ENCODE data around the gene ENAM.
A peak's percentile ranks its signal among the peaks of the same experiment; 100 is the strongest.
"Not testable (repeated sequence)": the region's sequence is repeated elsewhere in the genome, so short reads cannot be mapped to it uniquely, and the experiment has no call there.

Gene ENAM

DNA sequence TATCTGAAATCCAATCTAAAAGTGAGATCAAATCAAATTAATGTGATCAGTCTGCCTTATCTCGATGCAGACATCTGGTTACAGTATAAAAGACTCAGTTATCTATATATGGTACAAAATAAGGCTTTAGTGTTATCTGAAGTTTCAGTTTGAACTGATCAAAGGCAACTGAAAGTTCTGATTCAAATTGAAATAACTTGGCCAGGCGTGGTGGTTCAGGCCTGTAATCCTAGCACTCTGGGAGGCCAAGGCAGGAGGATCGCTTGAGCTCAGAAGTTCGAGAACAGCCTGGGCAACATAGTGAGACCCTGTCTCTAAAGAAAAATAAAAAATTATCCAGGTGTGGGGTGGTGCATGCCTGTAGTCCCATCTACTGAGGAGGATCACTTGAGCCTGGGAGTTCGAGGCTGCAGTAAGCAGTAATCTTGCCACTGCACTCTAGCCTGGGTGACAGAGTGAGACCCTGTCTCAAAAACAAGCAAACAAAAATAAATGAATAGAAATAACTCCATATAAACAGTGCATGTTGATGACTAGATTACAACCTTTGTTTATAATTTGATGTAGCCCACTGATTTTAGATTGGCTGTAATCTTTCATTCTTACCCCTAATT lies 32.9 kb downstream of the ENAM start:
- H3K4me1 ChIP-seq (ENCODE audit: control insufficient read depth, insufficient read depth, low read length); H3K4me2 ChIP-seq (ENCODE audit: low read length); H3K9me3 ChIP-seq (replicated peaks; ENCODE audit: low read length); H3K36me3 ChIP-seq (ENCODE audit: insufficient read depth, low read length); H3K9ac ChIP-seq (ENCODE audit: low read depth, low read length); H3K27me3 ChIP-seq (ENCODE audit: control insufficient read depth, insufficient read depth, low read length); H3K4me3 ChIP-seq (ENCODE audit: low read length): not testable (repeated sequence)

DNA sequence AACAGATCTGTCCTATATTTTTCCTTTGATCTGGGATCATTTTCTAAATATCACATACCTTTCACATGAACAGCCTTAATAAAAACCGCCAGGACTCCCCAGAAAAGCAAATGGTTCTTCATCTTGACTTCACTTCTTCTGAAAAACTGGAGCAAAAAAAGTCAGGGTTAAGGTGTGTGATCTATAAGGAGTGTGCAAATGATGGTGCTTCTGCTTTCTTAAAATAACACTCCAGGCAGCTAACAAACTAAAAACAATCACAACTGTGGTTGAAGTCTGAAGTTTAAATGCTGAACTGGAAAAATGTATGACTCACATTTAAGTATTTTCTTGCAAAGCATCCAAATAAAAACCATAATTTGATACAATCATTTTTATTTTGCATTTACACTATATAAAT lies 37.8 kb downstream of the ENAM start, which contains the start of gene JCHAIN:
JCHAIN (minus strand) TSS at position 140 of the 400 bp plus-strand sequence; CDS start at position 122, 18 bp downstream.
- Histone ChIP-seq H3K27me3 (ENCODE audit: control insufficient read depth, insufficient read depth, low read length) (no peaks in the 10 kb centered on the region), H3K4me2 (ENCODE audit: low read length) (peak within 1 kb of the TSS; percentile 52), H3K36me3 (ENCODE audit: insufficient read depth, low read length) (no peaks in the 10 kb centered on the region), H3K4me3 (ENCODE audit: low read length) (no peak within 1 kb of the TSS), H3K9ac (ENCODE audit: low read depth, low read length) (no peak within 1 kb of the TSS), H3K4me1 (ENCODE audit: control insufficient read depth, insufficient read depth, low read length) (peaks cover 17% of the 10 kb centered on the region), H3K9me3 (replicated peaks; ENCODE audit: low read length) (no peaks in the 10 kb centered on the region)

DNA sequence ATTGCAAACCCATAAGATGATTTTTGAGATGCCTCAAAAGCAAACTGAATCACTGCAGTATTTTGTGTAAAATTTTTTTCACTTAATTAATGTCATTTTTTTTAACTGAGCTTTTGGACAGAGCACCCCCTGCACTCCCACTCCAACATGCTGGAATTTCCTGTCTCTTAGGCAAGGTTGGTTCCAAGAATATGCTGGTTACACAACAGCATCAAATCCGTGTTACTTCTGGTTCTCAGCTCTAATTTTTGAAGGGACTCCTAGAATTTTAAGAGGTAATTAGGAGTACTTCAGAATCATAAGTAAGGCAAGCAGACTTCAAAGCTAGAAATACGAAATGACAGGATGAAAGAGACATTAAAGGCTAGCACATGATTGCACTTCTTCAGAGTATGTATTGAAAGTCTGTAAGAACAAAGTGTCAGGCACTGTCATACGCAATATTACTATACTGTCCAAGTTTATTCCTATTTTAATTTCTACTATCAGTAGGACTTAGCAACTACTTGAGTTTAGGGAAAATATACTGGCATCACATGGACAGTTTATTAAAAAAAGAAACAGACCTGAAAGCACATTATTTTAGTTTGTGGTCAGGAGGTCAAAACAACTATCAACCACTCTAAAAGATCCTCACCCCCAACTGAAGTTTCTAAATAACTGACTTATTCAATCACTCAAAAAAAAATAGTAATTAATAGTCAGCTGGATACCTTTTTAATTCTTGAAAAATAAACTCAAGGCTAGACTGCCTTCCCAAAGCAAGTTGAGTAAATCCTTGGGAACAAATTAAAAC lies 39.4 kb downstream of the ENAM start:
- H3K4me1 ChIP-seq (ENCODE audit: control insufficient read depth, insufficient read depth, low read length), result peaks cover 17% of the 10 kb centered on the region
- H3K36me3 ChIP-seq (ENCODE audit: insufficient read depth, low read length), result no peaks in the 10 kb centered on the region
- no peak overlapping the region for H3K4me2 ChIP-seq (ENCODE audit: low read length)
- no peak overlapping the region for H3K9ac ChIP-seq (ENCODE audit: low read depth, low read length)
- H3K9me3 ChIP-seq (replicated peaks; ENCODE audit: low read length), result no peaks in the 10 kb centered on the region
- no peak overlapping the region for H3K4me3 ChIP-seq (ENCODE audit: low read length)
- no peaks in the 10 kb centered on the region for H3K27me3 ChIP-seq (ENCODE audit: control insufficient read depth, insufficient read depth, low read length)

DNA sequence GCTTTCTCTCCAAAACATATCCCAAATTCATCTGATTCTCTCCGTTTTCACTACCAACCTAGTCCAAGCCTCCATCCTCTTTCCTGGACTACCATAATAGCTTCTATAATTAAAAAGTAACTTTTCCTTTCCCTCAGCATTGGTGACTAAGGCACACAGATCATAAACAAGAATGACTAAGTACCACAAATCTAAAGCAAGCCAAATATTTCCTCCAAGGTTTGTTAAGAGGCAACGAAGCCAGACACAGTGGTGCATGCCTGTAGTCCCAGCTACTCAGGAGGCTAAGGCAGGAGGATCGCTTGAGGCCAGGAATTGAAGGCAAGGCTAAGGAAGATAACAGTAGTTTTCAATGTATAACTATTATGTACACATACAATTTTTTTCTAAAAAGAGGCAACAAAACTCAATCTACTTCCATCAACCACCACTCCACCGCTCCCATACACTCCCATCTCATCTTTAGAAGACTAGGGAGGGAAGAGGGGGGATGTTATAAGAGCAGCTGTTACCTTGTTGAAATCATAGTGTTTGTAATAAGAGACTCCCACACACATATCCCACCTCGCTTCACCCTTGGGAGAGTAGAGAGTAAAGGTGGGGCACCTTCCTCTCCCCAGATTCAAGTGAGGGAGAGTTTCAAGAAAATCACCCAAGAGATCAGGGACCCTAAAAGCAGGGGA lies 41.9 kb downstream of the ENAM start:
- H3K4me3 ChIP-seq (ENCODE audit: low read length), result no peak overlapping the region
- no peak overlapping the region for H3K9ac ChIP-seq (ENCODE audit: low read depth, low read length)
- peaks cover 3% of the 10 kb centered on the region for H3K27me3 ChIP-seq (ENCODE audit: control insufficient read depth, insufficient read depth, low read length)
- no peak overlapping the region for H3K4me2 ChIP-seq (ENCODE audit: low read length)
- peaks cover 17% of the 10 kb centered on the region for H3K4me1 ChIP-seq (ENCODE audit: control insufficient read depth, insufficient read depth, low read length)
- H3K9me3 ChIP-seq (replicated peaks; ENCODE audit: low read length), result no peaks in the 10 kb centered on the region
- no peaks in the 10 kb centered on the region for H3K36me3 ChIP-seq (ENCODE audit: insufficient read depth, low read length)

DNA sequence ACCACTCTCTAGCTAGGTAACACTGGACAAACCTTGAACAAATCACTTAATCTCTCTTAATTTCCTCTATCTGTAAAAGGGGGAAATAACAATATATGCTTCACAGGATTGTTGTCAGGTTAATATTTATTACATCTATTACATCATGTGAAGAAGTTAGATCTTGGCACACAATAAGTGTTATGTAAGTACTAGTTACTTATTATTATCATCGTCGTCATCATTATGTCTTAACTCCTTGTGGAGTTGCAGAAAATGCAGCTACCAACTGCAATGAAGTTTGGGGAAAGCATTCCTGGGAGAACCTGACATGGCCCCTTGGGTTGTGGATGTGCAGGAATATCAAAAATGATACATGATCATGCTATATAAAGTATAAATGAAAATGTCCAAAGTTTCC lies 42.5 kb downstream of the ENAM start:
- peaks cover 14% of the 10 kb centered on the region for H3K4me1 ChIP-seq (ENCODE audit: control insufficient read depth, insufficient read depth, low read length)
- H3K9me3 ChIP-seq (replicated peaks; ENCODE audit: low read length), result no peaks in the 10 kb centered on the region
- H3K36me3 ChIP-seq (ENCODE audit: insufficient read depth, low read length), result no peaks in the 10 kb centered on the region
- H3K4me2 ChIP-seq (ENCODE audit: low read length), result no peak overlapping the region
- no peak overlapping the region for H3K4me3 ChIP-seq (ENCODE audit: low read length)
- no peak overlapping the region for H3K9ac ChIP-seq (ENCODE audit: low read depth, low read length)
- peaks cover 3% of the 10 kb centered on the region for H3K27me3 ChIP-seq (ENCODE audit: control insufficient read depth, insufficient read depth, low read length)

DNA sequence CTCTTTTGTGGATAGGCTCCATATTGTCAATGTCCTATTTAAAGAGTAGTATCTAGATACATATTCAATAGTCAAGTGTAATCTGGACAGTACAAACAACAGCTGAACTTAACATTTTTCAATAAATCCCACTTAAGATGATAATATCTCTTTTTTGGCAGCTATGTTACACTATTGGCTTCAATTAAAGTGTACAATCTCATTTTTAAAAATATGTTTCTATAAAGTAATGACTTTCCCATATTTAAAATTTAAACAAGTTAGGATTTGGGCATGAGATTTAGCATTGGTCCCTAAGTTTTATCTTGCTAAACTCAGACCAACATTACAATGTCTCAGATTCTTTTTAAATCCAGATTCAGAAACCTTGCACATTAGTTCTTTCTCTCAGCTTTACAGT lies 45.6 kb downstream of the ENAM start:
- no peak overlapping the region for H3K4me2 ChIP-seq (ENCODE audit: low read length)
- no peak overlapping the region for H3K4me3 ChIP-seq (ENCODE audit: low read length)
- no peaks in the 10 kb centered on the region for H3K9me3 ChIP-seq (replicated peaks; ENCODE audit: low read length)
- H3K36me3 ChIP-seq (ENCODE audit: insufficient read depth, low read length), result no peaks in the 10 kb centered on the region
- peaks cover 9% of the 10 kb centered on the region for H3K4me1 ChIP-seq (ENCODE audit: control insufficient read depth, insufficient read depth, low read length)
- no peak overlapping the region for H3K9ac ChIP-seq (ENCODE audit: low read depth, low read length)
- H3K27me3 ChIP-seq (ENCODE audit: control insufficient read depth, insufficient read depth, low read length), result peaks cover 3% of the 10 kb centered on the region

DNA sequence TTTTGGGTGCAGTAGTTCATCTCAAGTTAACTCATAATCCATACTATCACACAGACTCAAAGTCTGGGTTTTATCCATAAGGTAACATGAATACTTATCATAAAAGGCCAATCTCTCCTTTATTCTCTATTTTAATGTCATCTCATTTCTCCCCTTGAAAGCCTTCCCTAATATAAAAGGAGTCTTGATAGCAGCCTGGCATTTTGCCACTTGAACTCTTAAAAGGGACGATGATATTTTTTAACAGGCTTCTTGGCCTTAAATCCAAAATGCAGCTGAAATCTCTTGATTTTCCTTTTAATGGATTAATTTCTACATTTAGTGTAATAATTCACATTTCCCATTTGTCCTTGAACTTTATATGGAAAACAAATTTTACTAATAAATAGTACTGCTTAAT lies 46.2 kb downstream of the ENAM start:
- Histone ChIP-seq H3K36me3 (ENCODE audit: insufficient read depth, low read length) (no peaks in the 10 kb centered on the region), H3K9ac (ENCODE audit: low read depth, low read length) (no peak overlapping the region), H3K9me3 (replicated peaks; ENCODE audit: low read length) (no peaks in the 10 kb centered on the region), H3K4me2 (ENCODE audit: low read length) (no peak overlapping the region), H3K27me3 (ENCODE audit: control insufficient read depth, insufficient read depth, low read length) (peaks cover 3% of the 10 kb centered on the region), H3K4me1 (ENCODE audit: control insufficient read depth, insufficient read depth, low read length) (peaks cover 9% of the 10 kb centered on the region), H3K4me3 (ENCODE audit: low read length) (no peak overlapping the region)

DNA sequence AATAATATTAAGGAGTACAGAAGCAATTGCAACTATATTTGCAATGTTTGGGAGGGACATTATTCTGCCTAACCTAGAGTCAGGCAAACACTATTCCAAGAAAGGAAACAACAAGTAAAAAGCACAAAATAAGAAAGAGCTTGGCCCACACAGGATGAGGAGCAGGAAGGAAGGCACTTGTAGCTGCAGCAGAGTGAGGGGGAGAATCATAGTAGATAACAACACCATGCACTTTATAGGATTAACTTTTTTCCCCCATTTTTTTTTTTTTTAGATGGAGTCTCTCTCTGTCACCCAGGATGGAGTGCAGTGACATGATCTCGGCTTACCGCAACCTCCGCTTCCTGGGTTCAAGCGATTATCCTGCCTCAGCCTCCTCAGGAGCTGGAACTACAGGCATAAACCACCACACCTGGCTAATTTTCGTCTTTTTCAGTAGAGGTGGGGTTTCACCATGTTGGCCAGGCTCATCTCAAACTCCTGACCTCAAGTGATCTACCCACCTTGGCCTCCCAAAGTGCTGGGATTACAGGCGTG lies 48.1 kb downstream of the ENAM start:
- Histone ChIP-seq H3K4me2 (ENCODE audit: low read length) (no peak overlapping the region), H3K4me3 (ENCODE audit: low read length) (no peak overlapping the region), H3K27me3 (ENCODE audit: control insufficient read depth, insufficient read depth, low read length) (peaks cover 3% of the 10 kb centered on the region), H3K9me3 (replicated peaks; ENCODE audit: low read length) (no peaks in the 10 kb centered on the region), H3K9ac (ENCODE audit: low read depth, low read length) (no peak overlapping the region), H3K36me3 (ENCODE audit: insufficient read depth, low read length) (no peaks in the 10 kb centered on the region), H3K4me1 (ENCODE audit: control insufficient read depth, insufficient read depth, low read length) (peaks cover 5% of the 10 kb centered on the region)

DNA sequence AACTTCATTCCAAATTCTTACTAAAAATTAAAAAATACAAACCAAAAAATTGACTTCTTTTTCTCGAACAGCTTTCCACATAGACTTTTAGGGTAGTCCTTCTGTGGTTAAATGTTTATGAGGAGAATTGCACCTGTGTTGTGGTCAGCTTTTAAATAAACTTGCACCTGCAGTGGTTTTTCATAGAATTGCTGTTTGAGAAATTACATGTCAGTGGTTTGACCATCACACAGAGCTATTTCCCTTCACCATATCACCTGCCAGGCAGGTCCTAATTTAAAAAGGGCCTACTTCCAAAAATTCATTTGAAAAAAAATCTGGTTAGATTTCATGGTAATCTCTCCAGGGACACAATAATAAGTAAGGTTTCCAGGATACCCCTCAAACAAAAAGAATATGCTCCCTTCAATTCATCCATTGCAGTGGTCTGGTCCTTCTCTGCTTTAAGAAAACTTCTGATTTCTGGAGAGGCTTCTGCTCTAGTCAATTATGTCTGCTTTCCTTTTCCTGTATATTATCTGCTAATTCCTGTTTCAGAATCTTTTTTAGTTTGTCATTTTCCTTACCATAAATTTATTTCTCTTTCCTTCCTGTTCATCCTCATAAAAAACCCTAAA lies 49.9 kb downstream of the ENAM start:
- Histone ChIP-seq H3K9ac (ENCODE audit: low read depth, low read length) (no peak overlapping the region), H3K36me3 (ENCODE audit: insufficient read depth, low read length) (no peaks in the 10 kb centered on the region), H3K9me3 (replicated peaks; ENCODE audit: low read length) (no peaks in the 10 kb centered on the region), H3K4me1 (ENCODE audit: control insufficient read depth, insufficient read depth, low read length) (peaks cover 5% of the 10 kb centered on the region), H3K4me3 (ENCODE audit: low read length) (no peak overlapping the region), H3K27me3 (ENCODE audit: control insufficient read depth, insufficient read depth, low read length) (peaks cover 3% of the 10 kb centered on the region), H3K4me2 (ENCODE audit: low read length) (no peak overlapping the region)

DNA sequence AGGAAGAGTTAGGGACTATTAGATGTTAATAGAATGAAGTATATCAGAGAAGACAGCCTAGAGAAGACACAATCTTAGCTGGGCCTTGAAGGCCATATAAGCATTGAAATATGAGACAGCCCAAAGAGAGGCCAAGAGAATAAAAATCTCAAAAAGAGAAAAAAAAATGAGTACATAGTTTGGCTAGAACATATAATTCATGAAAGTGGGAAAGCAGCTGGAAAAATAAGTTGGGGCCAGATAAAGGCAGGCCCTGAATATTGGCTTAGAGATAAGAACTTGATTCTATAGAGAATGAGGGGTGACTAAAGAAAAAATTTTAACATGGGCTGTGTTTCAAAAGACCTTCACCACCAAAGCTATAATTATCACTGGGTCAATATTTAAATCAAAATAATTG lies 52.4 kb downstream of the ENAM start:
- H3K9ac ChIP-seq (ENCODE audit: low read depth, low read length), result no peak overlapping the region
- H3K4me1 ChIP-seq (ENCODE audit: control insufficient read depth, insufficient read depth, low read length), result peaks cover 5% of the 10 kb centered on the region
- no peak overlapping the region for H3K4me3 ChIP-seq (ENCODE audit: low read length)
- H3K9me3 ChIP-seq (replicated peaks; ENCODE audit: low read length), result no peaks in the 10 kb centered on the region
- no peaks in the 10 kb centered on the region for H3K36me3 ChIP-seq (ENCODE audit: insufficient read depth, low read length)
- no peak overlapping the region for H3K4me2 ChIP-seq (ENCODE audit: low read length)
- H3K27me3 ChIP-seq (ENCODE audit: control insufficient read depth, insufficient read depth, low read length), result no peaks in the 10 kb centered on the region

DNA sequence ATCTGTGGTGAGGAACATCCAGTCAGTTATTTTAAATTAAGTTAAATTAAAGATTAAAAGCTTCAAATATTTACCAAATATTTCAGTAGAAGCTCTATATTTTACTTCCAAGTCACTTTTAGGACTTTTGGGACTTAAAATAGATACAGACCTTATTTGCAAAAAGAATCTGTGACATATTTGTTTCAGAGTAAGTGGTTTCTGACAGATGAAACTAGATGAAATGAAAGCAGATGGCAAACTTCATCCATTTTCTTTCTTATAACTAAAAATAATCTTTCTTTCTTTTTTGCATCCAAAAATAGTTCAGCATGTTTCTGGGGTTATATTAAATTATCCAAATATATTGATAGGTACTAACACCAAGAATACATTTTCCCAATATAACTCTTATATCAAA lies 53.2 kb downstream of the ENAM start:
- H3K4me2 ChIP-seq (ENCODE audit: low read length), result no peak overlapping the region
- H3K36me3 ChIP-seq (ENCODE audit: insufficient read depth, low read length), result no peaks in the 10 kb centered on the region
- H3K4me3 ChIP-seq (ENCODE audit: low read length), result no peak overlapping the region
- H3K27me3 ChIP-seq (ENCODE audit: control insufficient read depth, insufficient read depth, low read length), result no peaks in the 10 kb centered on the region
- peaks cover 5% of the 10 kb centered on the region for H3K4me1 ChIP-seq (ENCODE audit: control insufficient read depth, insufficient read depth, low read length)
- no peaks in the 10 kb centered on the region for H3K9me3 ChIP-seq (replicated peaks; ENCODE audit: low read length)
- H3K9ac ChIP-seq (ENCODE audit: low read depth, low read length), result no peak overlapping the region
